A549 (cell line): Measurements from ENCODE around the gene CAB39.

Source experiments
- POLR2A ChIP-seq: IDR thresholded peaks from 2 replicates; pipeline ENCODE4 v1.6.1; 2012; ENCODE audit warnings: mild to moderate bottlenecking, low read length
- TF ChIP-seq, protein P1 (sequence below): fragments of >200 bp; sonication (Bioruptor Twin); formaldehyde crosslinking; IDR thresholded peaks from 3 replicates; pipeline ENCODE4 v1.5.1; 2016

DNA sequence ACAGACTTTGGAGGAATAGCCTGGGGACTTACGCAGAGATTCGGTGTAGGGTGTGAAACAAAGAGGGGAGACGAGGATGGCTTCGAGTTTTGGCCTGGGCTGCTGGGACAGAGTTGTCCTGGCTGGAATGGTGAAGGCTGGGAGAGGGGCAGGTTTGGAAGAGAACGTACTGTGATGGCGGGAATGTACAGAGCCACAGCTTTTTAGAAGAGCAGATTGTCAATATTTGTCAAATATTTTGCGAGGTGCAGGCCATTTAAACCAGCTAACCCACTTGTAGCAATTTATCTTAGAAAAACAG, 137.7 kb downstream of the CAB39 start:
- no peak for TF ChIP-seq POLR2A
- TF ChIP-seq, protein P1, sequence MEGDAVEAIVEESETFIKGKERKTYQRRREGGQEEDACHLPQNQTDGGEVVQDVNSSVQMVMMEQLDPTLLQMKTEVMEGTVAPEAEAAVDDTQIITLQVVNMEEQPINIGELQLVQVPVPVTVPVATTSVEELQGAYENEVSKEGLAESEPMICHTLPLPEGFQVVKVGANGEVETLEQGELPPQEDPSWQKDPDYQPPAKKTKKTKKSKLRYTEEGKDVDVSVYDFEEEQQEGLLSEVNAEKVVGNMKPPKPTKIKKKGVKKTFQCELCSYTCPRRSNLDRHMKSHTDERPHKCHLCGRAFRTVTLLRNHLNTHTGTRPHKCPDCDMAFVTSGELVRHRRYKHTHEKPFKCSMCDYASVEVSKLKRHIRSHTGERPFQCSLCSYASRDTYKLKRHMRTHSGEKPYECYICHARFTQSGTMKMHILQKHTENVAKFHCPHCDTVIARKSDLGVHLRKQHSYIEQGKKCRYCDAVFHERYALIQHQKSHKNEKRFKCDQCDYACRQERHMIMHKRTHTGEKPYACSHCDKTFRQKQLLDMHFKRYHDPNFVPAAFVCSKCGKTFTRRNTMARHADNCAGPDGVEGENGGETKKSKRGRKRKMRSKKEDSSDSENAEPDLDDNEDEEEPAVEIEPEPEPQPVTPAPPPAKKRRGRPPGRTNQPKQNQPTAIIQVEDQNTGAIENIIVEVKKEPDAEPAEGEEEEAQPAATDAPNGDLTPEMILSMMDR: no peak; the same call in 2 of the 3 replicates
